ENCODE results near the gene APAF1.

The APAF1 gene

DNA sequence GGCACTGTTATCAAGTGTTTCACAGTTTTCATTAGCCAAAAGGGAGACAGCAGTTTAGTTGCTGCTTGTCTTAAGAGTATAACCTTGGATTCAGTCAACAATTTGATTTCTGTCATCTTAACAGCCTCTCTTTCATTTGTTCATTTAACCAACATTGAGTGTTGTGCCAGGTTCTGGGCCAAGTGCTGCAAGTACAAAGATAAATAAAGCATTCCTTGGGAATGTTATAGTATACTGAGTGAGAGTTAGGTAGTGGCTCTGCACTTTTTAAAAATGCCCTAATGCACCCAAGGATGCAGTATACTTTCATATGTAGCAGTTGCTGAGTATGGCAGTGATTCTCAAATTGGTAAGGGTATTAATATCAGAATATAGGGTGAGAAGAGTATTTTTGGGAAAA is 15.4 kb downstream of the APAF1 start:
- no peaks in the 10 kb centered on the region for H3K9me3 ChIP-seq (ENCODE audit: severe bottlenecking)
- TF ChIP-seq, protein P1, sequence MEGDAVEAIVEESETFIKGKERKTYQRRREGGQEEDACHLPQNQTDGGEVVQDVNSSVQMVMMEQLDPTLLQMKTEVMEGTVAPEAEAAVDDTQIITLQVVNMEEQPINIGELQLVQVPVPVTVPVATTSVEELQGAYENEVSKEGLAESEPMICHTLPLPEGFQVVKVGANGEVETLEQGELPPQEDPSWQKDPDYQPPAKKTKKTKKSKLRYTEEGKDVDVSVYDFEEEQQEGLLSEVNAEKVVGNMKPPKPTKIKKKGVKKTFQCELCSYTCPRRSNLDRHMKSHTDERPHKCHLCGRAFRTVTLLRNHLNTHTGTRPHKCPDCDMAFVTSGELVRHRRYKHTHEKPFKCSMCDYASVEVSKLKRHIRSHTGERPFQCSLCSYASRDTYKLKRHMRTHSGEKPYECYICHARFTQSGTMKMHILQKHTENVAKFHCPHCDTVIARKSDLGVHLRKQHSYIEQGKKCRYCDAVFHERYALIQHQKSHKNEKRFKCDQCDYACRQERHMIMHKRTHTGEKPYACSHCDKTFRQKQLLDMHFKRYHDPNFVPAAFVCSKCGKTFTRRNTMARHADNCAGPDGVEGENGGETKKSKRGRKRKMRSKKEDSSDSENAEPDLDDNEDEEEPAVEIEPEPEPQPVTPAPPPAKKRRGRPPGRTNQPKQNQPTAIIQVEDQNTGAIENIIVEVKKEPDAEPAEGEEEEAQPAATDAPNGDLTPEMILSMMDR (IDR thresholded peaks at IDR 0.05; ENCODE audit: poor library complexity, severe bottlenecking), result no peak
- DNase-seq (ENCODE audit: low spot score), result no peak
- H3K27me3 ChIP-seq (ENCODE audit: insufficient read depth, poor library complexity, severe bottlenecking), result no peaks in the 10 kb centered on the region
- H3K36me3 ChIP-seq (ENCODE audit: low read depth), result peaks cover 64% of the 10 kb centered on the region
- no peak for ATAC-seq (ENCODE audit: low read depth)
- H3K4me3 ChIP-seq (ENCODE audit: severe bottlenecking), result no peak overlapping the region
- H3K4me1 ChIP-seq (ENCODE audit: insufficient read depth, poor library complexity, severe bottlenecking), result no peaks in the 10 kb centered on the region
- no peak overlapping the region for H3K27ac ChIP-seq (ENCODE audit: poor library complexity, severe bottlenecking)

DNA sequence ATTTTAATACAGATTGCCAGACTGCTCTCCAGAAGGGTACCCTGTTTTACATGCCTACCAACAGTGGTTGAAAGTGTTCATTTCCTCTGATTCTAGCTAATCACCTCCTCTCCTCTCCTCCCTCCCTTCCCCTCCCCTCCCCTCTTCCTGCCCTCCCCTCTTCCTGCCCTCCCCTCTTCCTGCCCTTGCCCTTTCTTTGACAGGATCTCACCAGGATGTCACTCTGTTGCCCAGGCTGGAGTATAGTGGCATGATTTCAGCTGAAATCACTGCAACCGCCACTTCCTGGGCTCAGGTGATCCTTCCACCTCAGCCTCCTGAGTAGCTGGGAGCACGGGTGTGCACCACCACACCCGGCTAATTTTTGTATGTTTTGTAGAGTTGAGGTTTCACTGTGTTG is 24.7 kb downstream of the APAF1 start:
- no peak overlapping the region for H3K4me3 ChIP-seq (ENCODE audit: severe bottlenecking)
- H3K4me1 ChIP-seq (ENCODE audit: insufficient read depth, poor library complexity, severe bottlenecking), result no peaks in the 10 kb centered on the region
- H3K9me3 ChIP-seq (ENCODE audit: severe bottlenecking), result no peaks in the 10 kb centered on the region
- ATAC-seq (ENCODE audit: low read depth) (no peak), DNase-seq (ENCODE audit: low spot score) (no peak)
- H3K27me3 ChIP-seq (ENCODE audit: insufficient read depth, poor library complexity, severe bottlenecking), result no peaks in the 10 kb centered on the region
- TF ChIP-seq, protein P1 (IDR thresholded peaks at IDR 0.05; ENCODE audit: poor library complexity, severe bottlenecking), result no peak
- H3K27ac ChIP-seq (ENCODE audit: poor library complexity, severe bottlenecking), result no peak overlapping the region
- H3K36me3 ChIP-seq (ENCODE audit: low read depth), result peaks cover 83% of the 10 kb centered on the region

DNA sequence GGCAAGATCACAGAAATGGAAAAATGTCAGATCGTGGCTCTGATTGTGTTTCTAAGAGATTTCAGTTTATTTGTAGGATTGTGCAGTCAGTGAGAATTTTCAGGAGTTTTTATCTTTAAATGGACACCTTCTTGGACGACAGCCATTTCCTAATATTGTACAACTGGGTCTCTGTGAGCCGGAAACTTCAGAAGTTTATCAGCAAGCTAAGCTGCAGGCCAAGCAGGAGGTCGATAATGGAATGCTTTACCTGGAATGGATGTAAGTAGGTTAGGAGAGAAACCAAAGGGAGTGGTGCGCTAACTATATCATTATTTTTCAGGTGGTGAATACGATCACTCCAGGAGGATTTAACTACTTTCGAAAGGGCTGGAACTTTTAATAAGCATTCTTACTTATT is 26.4 kb downstream of the APAF1 start:
- H3K27me3 ChIP-seq (ENCODE audit: insufficient read depth, poor library complexity, severe bottlenecking), result no peaks in the 10 kb centered on the region
- no peak for DNase-seq (ENCODE audit: low spot score)
- TF ChIP-seq, protein P1 (IDR thresholded peaks at IDR 0.05; ENCODE audit: poor library complexity, severe bottlenecking), result no peak
- H3K4me1 ChIP-seq (ENCODE audit: insufficient read depth, poor library complexity, severe bottlenecking), result no peaks in the 10 kb centered on the region
- peaks cover 83% of the 10 kb centered on the region for H3K36me3 ChIP-seq (ENCODE audit: low read depth)
- no peaks in the 10 kb centered on the region for H3K9me3 ChIP-seq (ENCODE audit: severe bottlenecking)
- no peak for ATAC-seq (ENCODE audit: low read depth)
- no peak overlapping the region for H3K4me3 ChIP-seq (ENCODE audit: severe bottlenecking)
- H3K27ac ChIP-seq (ENCODE audit: poor library complexity, severe bottlenecking), result no peak overlapping the region

GRCh38 chr12:98674841-98675240 is 29.8 kb downstream of the APAF1 start:
- H3K9me3 ChIP-seq (ENCODE audit: severe bottlenecking), result no peaks in the 10 kb centered on the region
- H3K4me3 ChIP-seq (ENCODE audit: severe bottlenecking), result no peak overlapping the region
- ATAC-seq (ENCODE audit: low read depth), result no peak
- H3K27ac ChIP-seq (ENCODE audit: poor library complexity, severe bottlenecking), result no peak overlapping the region
- H3K36me3 ChIP-seq (ENCODE audit: low read depth), result peaks cover 70% of the 10 kb centered on the region
- H3K27me3 ChIP-seq (ENCODE audit: insufficient read depth, poor library complexity, severe bottlenecking), result no peaks in the 10 kb centered on the region
- no peaks in the 10 kb centered on the region for H3K4me1 ChIP-seq (ENCODE audit: insufficient read depth, poor library complexity, severe bottlenecking)
- no peak for DNase-seq (ENCODE audit: low spot score)
- TF ChIP-seq, protein P1 (IDR thresholded peaks at IDR 0.05; ENCODE audit: poor library complexity, severe bottlenecking), result no peak

DNA sequence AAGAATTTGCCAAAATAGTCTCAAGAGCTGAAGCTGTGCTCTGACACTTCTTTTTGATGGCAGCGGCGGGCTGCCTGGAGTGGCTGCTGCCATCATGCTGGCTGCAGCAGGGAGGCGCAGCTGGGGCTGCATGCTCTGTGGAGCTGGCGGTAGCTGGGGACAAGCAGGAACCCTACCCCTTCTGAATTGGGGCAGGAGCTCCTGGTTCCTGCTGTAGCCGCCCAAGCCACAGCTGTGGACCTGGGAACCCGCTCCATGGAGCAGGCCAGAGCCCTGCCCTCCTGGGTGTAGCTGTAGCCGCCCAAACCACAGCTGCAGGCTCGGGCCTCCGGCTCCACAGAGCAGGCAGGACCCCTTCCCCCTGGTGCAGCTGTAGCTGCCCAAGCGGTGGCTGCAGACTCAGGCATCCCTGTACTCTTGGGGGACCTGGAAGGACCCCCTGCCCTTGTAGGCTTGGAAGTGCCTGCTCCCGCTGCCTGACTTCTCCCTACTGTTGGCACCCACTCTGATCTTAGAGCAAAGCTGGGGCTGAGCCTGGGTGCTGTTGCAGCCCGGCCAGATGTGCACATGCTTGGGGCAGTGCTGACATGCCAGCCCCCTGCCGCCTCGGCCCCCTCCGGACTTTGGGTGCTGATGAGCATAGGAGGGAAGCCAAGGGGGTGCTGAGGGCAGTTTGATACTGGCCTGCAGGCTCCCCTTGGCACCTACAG is 33.3 kb downstream of the APAF1 start:
- Histone ChIP-seq H3K9me3 (ENCODE audit: severe bottlenecking) (no peaks in the 10 kb centered on the region), H3K27ac (ENCODE audit: poor library complexity, severe bottlenecking) (no peak overlapping the region), H3K27me3 (ENCODE audit: insufficient read depth, poor library complexity, severe bottlenecking) (no peaks in the 10 kb centered on the region), H3K36me3 (ENCODE audit: low read depth) (peaks cover 70% of the 10 kb centered on the region), H3K4me1 (ENCODE audit: insufficient read depth, poor library complexity, severe bottlenecking) (no peaks in the 10 kb centered on the region), H3K4me3 (ENCODE audit: severe bottlenecking) (no peak overlapping the region)
- TF ChIP-seq, protein P1 (IDR thresholded peaks at IDR 0.05; ENCODE audit: poor library complexity, severe bottlenecking), result no peak
- no peak for DNase-seq (ENCODE audit: low spot score)
- no peak for ATAC-seq (ENCODE audit: low read depth)
